ENCODE measurements around the gene TM7SF2.

GRCh38 chr11:65141896-65142494 is 30.3 kb downstream of the TM7SF2 start:
- TF ChIP-seq POLR2A (IDR thresholded peaks at IDR 0.05) = no peak
- no peak for TF ChIP-seq CTCF (IDR thresholded peaks at IDR 0.05)
